HepG2 (cell line): ENCODE data around the gene OIT3. TPM values are rescaled to one million over a fixed set of nuclear protein-coding genes. Genes with fewer than 3 reads are reported as not detected.
"Not testable (repeated sequence)": the region's sequence is repeated elsewhere in the genome, so short reads cannot be mapped to it uniquely, and the experiment has no call there.

Experiments used
- ATAC-seq: fragments of 200-7000 bp; cut with Tn5 transposase; 3 replicates; pipeline ENCODE4 v1.9.1; 2020; ENCODE audit warnings: mild to moderate bottlenecking, moderate library complexity
- BruUV-seq: library from RNA; stranded (reverse); fragments of 400-500 nt; replicated peaks from 2 replicates; lab custom pipeline; 2021; lab: Mats Ljungman, UMichigan
- CTCF ChIA-PET: fragments of 300-600 bp; formaldehyde crosslinking; extraction: SDS; loops from one replicate; lab custom pipeline; 2021; ENCODE audit warnings: low total read pairs, inconsistent platforms, low intra/inter-chr PET ratio; lab: Yijun Ruan, JAX
- POLR2A ChIA-PET: fragments of 350-600 bp; sonication (Branson Sonifier 250); formaldehyde crosslinking; loops from one replicate; lab custom pipeline; 2020; ENCODE audit warnings: antibody characterized with exemption, inconsistent platforms; lab: Yijun Ruan, JAX
- DNase-seq: peaks from one replicate; pipeline ENCODE4 v3.0.0-alpha.2; 2015; ENCODE audit warnings: low spot score
- FAIRE-seq: peaks from 3 replicates; lab custom pipeline; 2011; peaks lifted over from hg19 to GRCh38; lab: Jason Lieb, UNC
- H2AFZ ChIP-seq: one replicate; pipeline ENCODE4 v1.6.1; 2011; ENCODE audit warnings: low read length, inconsistent platforms
- H3K27ac ChIP-seq: fragments of 300-600 bp; 3 replicates; pipeline ENCODE4 v1.8.0; 2011; ENCODE audit warnings: mixed run types, mild to moderate bottlenecking, mixed read lengths, low read length, inconsistent platforms; ENCODE audit not compliant: insufficient read depth; ENCODE audit errors: extremely low read length
- H3K27me3 ChIP-seq, 2 experiments: fragments of 200-600 bp in 1 of 2; 2 replicates in 1 of 2; 3 replicates in 1 of 2; pipeline versions ENCODE4 v1.6.0 to v1.8.0; 2011; ENCODE audit warnings: low read length in 2 of 2, mild to moderate bottlenecking in 2 of 2, moderate library complexity in 2 of 2, inconsistent platforms in 1 of 2; ENCODE audit not compliant: insufficient read depth in 2 of 2, control insufficient read depth in 1 of 2
- H3K36me3 ChIP-seq, 2 experiments: fragments of 200-600 bp in 1 of 2; replicated peaks in 1 of 2; 2 replicates in 1 of 2; 3 replicates in 1 of 2; pipeline versions ENCODE4 v1.5.1 to v1.8.0; 2011; ENCODE audit warnings: low read length in 2 of 2, inconsistent platforms in 1 of 2; ENCODE audit not compliant: insufficient read depth in 2 of 2, control insufficient read depth in 1 of 2
- H3K4me1 ChIP-seq: 2 replicates; pipeline ENCODE4 v1.5.1; 2012; ENCODE audit warnings: low read length, inconsistent platforms; ENCODE audit not compliant: insufficient read depth
- H3K4me2 ChIP-seq: 2 replicates; pipeline ENCODE4 v1.6.0; 2011; ENCODE audit warnings: low read depth, low read length, inconsistent platforms
- H3K4me3 ChIP-seq, 3 experiments: fragments of 200-600 bp in 1 of 3; sonication (generic), shearing (Covaris generic) in 1 of 3; replicated peaks in 1 of 3; 2 replicates each; pipeline ENCODE4 v1.5.1; 2011 to 2016; ENCODE audit warnings: low read length in 3 of 3, inconsistent platforms in 2 of 3, low read depth in 2 of 3, mild to moderate bottlenecking in 2 of 3, control low read depth in 1 of 3, mixed read lengths in 1 of 3; ENCODE audit not compliant: insufficient read depth in 1 of 3
- H3K79me2 ChIP-seq: one replicate; pipeline ENCODE4 v1.6.1; 2011; ENCODE audit warnings: low read length, inconsistent platforms; ENCODE audit not compliant: insufficient read depth
- H3K9ac ChIP-seq: 2 replicates; pipeline ENCODE4 v1.6.0; 2011; ENCODE audit warnings: mild to moderate bottlenecking, low read depth, low read length, inconsistent platforms; ENCODE audit not compliant: insufficient read depth
- H3K9me3 ChIP-seq: 2 replicates; pipeline ENCODE4 v1.5.1; 2012; ENCODE audit warnings: mild to moderate bottlenecking, low read length
- H4K20me1 ChIP-seq: 2 replicates; pipeline ENCODE4 v1.6.0; 2011; ENCODE audit warnings: inconsistent platforms, mild to moderate bottlenecking, low read length, moderate library complexity; ENCODE audit not compliant: insufficient read depth
- CEBPB ChIP-seq: IDR thresholded peaks from 2 replicates; pipeline ENCODE4 v1.6.1; 2011; ENCODE audit warnings: low read depth, low read length, improper control_type of control experiment, borderline replicate concordance
- RFX5 ChIP-seq: IDR thresholded peaks from 2 replicates; pipeline ENCODE4 v1.6.1; 2011; ENCODE audit warnings: low read depth, low read length, improper control_type of control experiment
- SRF ChIP-seq: IDR thresholded peaks from 2 replicates; pipeline ENCODE4 v1.6.1; 2011; ENCODE audit warnings: mild to moderate bottlenecking, low read depth, low read length, moderate library complexity
- ZFP82 ChIP-seq: sonication (generic); formaldehyde crosslinking; IDR thresholded peaks from 2 replicates; pipeline ENCODE4 v1.5.1; 2020; ENCODE audit warnings: mild to moderate bottlenecking, missing genetic modification reagents, borderline replicate concordance
- ZSCAN21 ChIP-seq: sonication (generic); formaldehyde crosslinking; IDR thresholded peaks from 2 replicates; pipeline ENCODE4 v1.8.0; 2022; ENCODE audit warnings: mild to moderate bottlenecking, missing genetic modification reagents, moderate library complexity, borderline replicate concordance
- WGBS: methylation state at CpG from one replicate; pipeline ENCODE4 v1.1.6; 2017; ENCODE audit warnings: low lambda C conversion rate; 5-methylcytosine and 5-hydroxymethylcytosine counted together
- in situ Hi-C: cut with HindIII; loops from 2 replicates; pipeline ENCODE4 v1.10.0; 2017; ENCODE audit warnings: low pct_unique_long_range_greater_than_20kb; ENCODE audit not compliant: extremely low pct_ligation_motif_present
- intact Hi-C: fragments of 100-400 bp; cut with micrococcal nuclease; formaldehyde crosslinking; loops from one replicate; pipeline ENCODE4 v1.10.0; 2022; ENCODE audit not compliant: unreplicated experiment
- polyA plus RNA-seq, 8 experiments: library from polyadenylated mRNA; depleted of rRNA in 3 of 8; stranded (reverse) in 7 of 8; unstranded in 1 of 8; fragments of >200 nt; fragmentation: Illumina TruSeq in 4 of 8; extraction: Trizol in 4 of 8; gene quantifications; 2 replicates each; pipeline versions ENCODE4 v1.2.1 to v1.2.3, GENCODE V29; 2011 to 2016; ENCODE audit warnings: low read depth in 4 of 8, missing spikeins in 1 of 8, mixed read lengths in 1 of 8; ENCODE audit not compliant: insufficient read depth in 1 of 8
- total RNA-seq, 5 experiments: library from RNA; depleted of rRNA; stranded (reverse); fragments of >200 nt; fragmentation: Illumina TruSeq; extraction: Trizol; gene quantifications; 2 replicates each; pipeline ENCODE4 v1.2.3, GENCODE V29; 2016; ENCODE audit warnings: low read depth in 1 of 5
- TF ChIP-seq, protein P1 (sequence below): sonication (generic); formaldehyde crosslinking; IDR thresholded peaks from 2 replicates; pipeline ENCODE4 v1.4.0; 2020; ENCODE audit warnings: mild to moderate bottlenecking, missing genetic modification reagents

The OIT3 gene
- total and polyA plus RNA-seq, 2 of the 13 experiments (the other 11 are each of a cell fraction or from before 2014, with no cell fraction given), result not detected

DNA sequence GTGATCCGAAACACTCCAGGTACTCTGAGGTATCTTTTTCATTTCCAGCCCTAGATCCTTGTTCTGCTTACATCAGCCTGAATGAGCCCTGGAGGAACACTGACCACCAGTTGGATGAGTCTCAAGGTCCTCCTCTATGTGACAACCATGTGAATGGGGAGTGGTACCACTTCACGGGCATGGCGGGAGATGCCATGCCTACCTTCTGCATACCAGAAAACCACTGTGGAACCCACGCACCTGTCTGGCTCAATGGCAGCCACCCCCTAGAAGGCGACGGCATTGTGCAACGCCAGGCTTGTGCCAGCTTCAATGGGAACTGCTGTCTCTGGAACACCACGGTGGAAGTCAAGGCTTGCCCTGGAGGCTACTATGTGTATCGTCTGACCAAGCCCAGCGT lies 5.1 kb downstream of the OIT3 start:
- no peak overlapping the region for H3K4me2 ChIP-seq
- in situ Hi-C loops (no loop called here), intact Hi-C loops (no loop called here)
- no peak for FAIRE-seq
- ATAC-seq, result no peak; the same call in 2 of the 3 replicates
- no peak overlapping the region for H3K9ac ChIP-seq
- H3K36me3 ChIP-seq, result no peaks in the 10 kb centered on the region
- TF ChIP-seq CEBPB, result peak; percentile 17; the same call in 1 of the 2 replicates
- TF ChIP-seq SRF, result no peak
- H3K4me1 ChIP-seq, result peaks cover 1% of the 10 kb centered on the region; the same call in 1 of the 2 replicates
- ChIA-PET POLR2A (no interaction called here), CTCF (no interaction called here)
- no peaks in the 10 kb centered on the region for H4K20me1 ChIP-seq
- no peak overlapping the region for H3K27ac ChIP-seq
- no TSS peak for BruUV-seq
- H3K4me3 ChIP-seq, result no peak overlapping the region
- no peak for DNase-seq
- H3K79me2 ChIP-seq, result no peaks in the 10 kb centered on the region
- 77% methylated on average over 8 of the region's 10 CpGs for WGBS
- H2AFZ ChIP-seq, result no peak overlapping the region
- no peaks in the 10 kb centered on the region for H3K9me3 ChIP-seq
- H3K27me3 ChIP-seq, result no peaks in the 10 kb centered on the region; a peak in 1 of 5 replicates

DNA sequence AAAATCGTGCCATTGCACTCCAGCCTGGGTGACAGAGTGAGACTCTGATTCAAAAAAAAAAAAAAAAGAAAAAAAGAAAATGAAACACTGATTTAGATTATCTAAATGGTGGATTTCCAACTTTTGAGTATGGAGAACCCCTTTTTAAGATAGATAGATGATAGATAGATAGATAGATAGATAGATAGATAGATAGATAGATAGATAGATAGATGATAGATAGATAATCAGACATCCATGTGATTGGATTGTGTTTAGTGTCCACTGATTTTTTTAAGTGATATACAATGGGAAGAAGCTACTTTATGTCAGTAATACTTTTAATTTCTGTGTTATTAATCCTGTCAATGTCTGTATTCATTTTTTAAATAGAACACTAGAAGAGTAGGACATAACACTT lies 6.0 kb downstream of the OIT3 start:
- H3K79me2 ChIP-seq, result no peaks in the 10 kb centered on the region
- FAIRE-seq (no peak), ATAC-seq (no peak)
- no peak overlapping the region for H2AFZ ChIP-seq
- ChIA-PET CTCF (no interaction called here), POLR2A (no interaction called here)
- BruUV-seq, result no TSS peak
- H3K4me2 ChIP-seq, result no peak overlapping the region
- WGBS, result 47% methylated on average over 1 of the region's 1 CpG
- H3K9me3 ChIP-seq, result no peaks in the 10 kb centered on the region
- in situ Hi-C loops, result no loop called here
- no peak overlapping the region for H3K27ac ChIP-seq
- intact Hi-C loops, result no loop called here
- no peak overlapping the region for H3K9ac ChIP-seq
- no peaks in the 10 kb centered on the region for H3K4me1 ChIP-seq
- no peaks in the 10 kb centered on the region for H3K36me3 ChIP-seq
- no peak for TF ChIP-seq RFX5
- no peak for TF ChIP-seq ZSCAN21
- TF ChIP-seq ZFP82, result no peak
- TF ChIP-seq, protein P1, sequence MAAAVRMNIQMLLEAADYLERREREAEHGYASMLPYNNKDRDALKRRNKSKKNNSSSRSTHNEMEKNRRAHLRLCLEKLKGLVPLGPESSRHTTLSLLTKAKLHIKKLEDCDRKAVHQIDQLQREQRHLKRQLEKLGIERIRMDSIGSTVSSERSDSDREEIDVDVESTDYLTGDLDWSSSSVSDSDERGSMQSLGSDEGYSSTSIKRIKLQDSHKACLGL (CRISPR knock-in tag), result no peak
- TF ChIP-seq, all 625 proteins: peak for 0
- DNase-seq, result no peak
- H3K4me3 ChIP-seq, result no peak overlapping the region
- no peaks in the 10 kb centered on the region for H4K20me1 ChIP-seq
- peaks cover 0 to 2% of the 10 kb centered on the region in 2 experiments; a peak in 1 of 5 replicates for H3K27me3 ChIP-seq

DNA sequence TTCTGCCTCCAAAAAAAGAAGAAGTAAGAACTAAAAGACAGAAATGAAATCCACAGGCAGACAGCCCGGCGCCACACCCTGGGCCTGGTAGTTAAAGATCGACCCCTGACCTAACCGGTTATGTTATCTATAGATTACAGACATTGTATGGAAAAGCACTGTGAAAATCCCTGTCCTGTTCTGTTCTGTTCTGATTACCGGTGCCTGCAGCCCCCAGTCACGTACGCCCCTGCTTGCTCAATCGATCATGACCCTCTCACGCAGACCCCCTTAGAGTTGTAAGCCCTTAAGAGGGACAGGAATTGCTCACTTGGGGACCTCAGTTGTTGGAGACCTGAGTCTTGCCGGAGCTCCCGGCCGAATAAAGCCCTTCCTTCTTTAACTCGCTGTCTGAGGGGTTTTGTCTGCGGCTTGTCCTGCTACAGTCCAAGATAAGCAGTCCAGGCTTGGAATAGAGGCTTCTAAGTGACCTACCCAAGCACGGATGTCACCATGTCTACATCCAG lies 10.5 kb downstream of the OIT3 start:
- BruUV-seq, H3K9me3 ChIP-seq, H3K4me2 ChIP-seq, intact Hi-C loops, H3K27me3 ChIP-seq, H2AFZ ChIP-seq, POLR2A ChIA-PET, in situ Hi-C loops, H4K20me1 ChIP-seq, DNase-seq, H3K27ac ChIP-seq, H3K9ac ChIP-seq, H3K4me3 ChIP-seq, ATAC-seq, FAIRE-seq, H3K79me2 ChIP-seq, H3K36me3 ChIP-seq, CTCF ChIA-PET: not testable (repeated sequence)
- 63% methylated on average over 14 of the region's 15 CpGs for WGBS
- H3K4me1 ChIP-seq, result peaks cover 14% of the 10 kb centered on the region; the same call in 1 of the 2 replicates
